Ascending aorta (tissue), 2 donors: ENCODE data around the gene NR3C1. TPM values are rescaled to one million over a fixed set of nuclear protein-coding genes. Genes with fewer than 3 reads are reported as not detected.
"Not testable (repeated sequence)": the region's sequence is repeated elsewhere in the genome, so short reads cannot be mapped to it uniquely, and the experiment has no call there.

Experiments
- DNase-seq, 2 donors: peaks; one replicate each; pipeline ENCODE4 v3.0.0-alpha.2; 2019; ENCODE audit warnings: low spot score in 2 of 2
- H3K27ac ChIP-seq, 2 donors: fragments of 200-600 bp; sonication (generic); one replicate each; pipeline ENCODE4 v1.5.1; 2016 to 2017; ENCODE audit warnings: mild to moderate bottlenecking in 1 of 2
- H3K27me3 ChIP-seq: fragments of 200-600 bp; sonication (generic); one replicate; pipeline ENCODE4 v1.5.1; 2017
- H3K36me3 ChIP-seq, 2 donors: fragments of 200-600 bp; sonication (generic); one replicate each; pipeline ENCODE4 v1.5.1; 2016
- H3K4me1 ChIP-seq, 2 donors: fragments of 200-600 bp; sonication (generic); one replicate each; pipeline ENCODE4 v1.5.1; 2016 to 2017; ENCODE audit warnings: mild to moderate bottlenecking in 1 of 2
- H3K4me3 ChIP-seq, 2 donors: fragments of 200-600 bp; sonication (generic); one replicate each; pipeline ENCODE4 v1.5.1; 2016 to 2017; ENCODE audit warnings: mild to moderate bottlenecking in 1 of 2
- H3K9me3 ChIP-seq, 2 donors: fragments of 200-600 bp; sonication (generic); one replicate each; pipeline ENCODE4 v1.5.1; 2016
- intact Hi-C: fragments of 100-400 bp; cut with DNase I; formaldehyde crosslinking; loops from one replicate; pipeline ENCODE4 v1.15.1; 2023
- total RNA-seq: library from RNA; depleted of rRNA; stranded (reverse); fragments of >200 nt; gene quantifications from one replicate; pipeline ENCODE4 v1.1.0, GENCODE V29; 2016
- TF ChIP-seq, protein P1 (sequence below), 3 experiments: fragments of 200-600 bp in 2 of 3; fragments of 450-650 bp in 1 of 3; sonication (generic) in 2 of 3; IDR thresholded peaks; one replicate each; pipeline ENCODE4 v1.5.1; 2016 to 2019; ENCODE audit warnings: antibody characterized with exemption in 3 of 3, mild to moderate bottlenecking in 1 of 3, moderate library complexity in 1 of 3

NR3C1 gene
- total RNA-seq, 1 donor from 2014 or later, result 18.4 TPM

DNA sequence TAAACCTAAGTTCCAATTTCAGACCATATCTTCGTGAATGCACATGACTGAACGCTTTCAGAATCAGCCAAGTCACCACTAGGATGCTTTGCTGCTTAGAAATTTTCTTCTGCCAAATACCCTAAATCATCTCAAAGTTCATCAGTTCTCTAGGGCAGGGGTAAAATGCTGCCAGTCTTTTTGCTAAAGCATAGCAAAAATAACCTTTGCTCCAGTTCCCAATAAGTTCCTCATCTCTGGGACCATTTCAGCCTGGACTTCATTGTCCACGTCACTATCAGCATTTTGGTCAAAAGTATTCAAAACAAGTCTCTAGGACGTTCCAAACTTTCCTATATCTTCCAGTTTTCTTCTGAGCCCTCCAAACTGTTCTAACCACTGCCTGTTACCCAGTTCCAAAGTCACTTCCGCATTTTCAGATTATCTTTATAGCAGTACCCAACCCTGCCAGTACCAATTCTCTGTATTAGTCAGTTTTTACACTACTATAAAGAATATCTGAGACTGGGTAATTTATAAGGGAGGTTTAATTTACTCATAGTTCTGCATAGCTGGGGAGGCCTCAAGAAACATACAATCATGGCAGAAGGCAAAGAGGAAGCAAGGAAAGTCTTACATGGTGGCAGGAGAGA, 74.8 kb downstream of the NR3C1 start:
- H3K4me1 ChIP-seq, result peaks cover 0 to 11% of the 10 kb centered on the region in 2 donors
- H3K36me3 ChIP-seq, result no peaks in the 10 kb centered on the region
- no peak overlapping the region for H3K4me3 ChIP-seq
- DNase-seq, result no peak
- no peaks in the 10 kb centered on the region for H3K27me3 ChIP-seq
- intact Hi-C loops, result no loop called here
- H3K27ac ChIP-seq, result no peak overlapping the region
- TF ChIP-seq, protein P1, sequence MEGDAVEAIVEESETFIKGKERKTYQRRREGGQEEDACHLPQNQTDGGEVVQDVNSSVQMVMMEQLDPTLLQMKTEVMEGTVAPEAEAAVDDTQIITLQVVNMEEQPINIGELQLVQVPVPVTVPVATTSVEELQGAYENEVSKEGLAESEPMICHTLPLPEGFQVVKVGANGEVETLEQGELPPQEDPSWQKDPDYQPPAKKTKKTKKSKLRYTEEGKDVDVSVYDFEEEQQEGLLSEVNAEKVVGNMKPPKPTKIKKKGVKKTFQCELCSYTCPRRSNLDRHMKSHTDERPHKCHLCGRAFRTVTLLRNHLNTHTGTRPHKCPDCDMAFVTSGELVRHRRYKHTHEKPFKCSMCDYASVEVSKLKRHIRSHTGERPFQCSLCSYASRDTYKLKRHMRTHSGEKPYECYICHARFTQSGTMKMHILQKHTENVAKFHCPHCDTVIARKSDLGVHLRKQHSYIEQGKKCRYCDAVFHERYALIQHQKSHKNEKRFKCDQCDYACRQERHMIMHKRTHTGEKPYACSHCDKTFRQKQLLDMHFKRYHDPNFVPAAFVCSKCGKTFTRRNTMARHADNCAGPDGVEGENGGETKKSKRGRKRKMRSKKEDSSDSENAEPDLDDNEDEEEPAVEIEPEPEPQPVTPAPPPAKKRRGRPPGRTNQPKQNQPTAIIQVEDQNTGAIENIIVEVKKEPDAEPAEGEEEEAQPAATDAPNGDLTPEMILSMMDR (IDR thresholded peaks at IDR 0.05), result no peak
- no peaks in the 10 kb centered on the region for H3K9me3 ChIP-seq

- H3K9me3 ChIP-seq, H3K27me3 ChIP-seq, H3K4me3 ChIP-seq, intact Hi-C loops, H3K36me3 ChIP-seq, H3K4me1 ChIP-seq, H3K27ac ChIP-seq, DNase-seq: not testable (repeated sequence)
These were observed 78.4 kb downstream of the NR3C1 start for GRCh38 chr5:143325086-143325485.

GRCh38 chr5:143322931-143323630, 80.4 kb downstream of the NR3C1 start:
- H3K27me3 ChIP-seq, DNase-seq, H3K4me3 ChIP-seq, H3K27ac ChIP-seq, H3K4me1 ChIP-seq, H3K9me3 ChIP-seq, intact Hi-C loops, H3K36me3 ChIP-seq: not testable (repeated sequence)

- peaks cover 0 to 4% of the 10 kb centered on the region in 2 donors for H3K4me1 ChIP-seq
- no peak for DNase-seq
- no peak overlapping the region for H3K27ac ChIP-seq
- H3K4me3 ChIP-seq, result no peak overlapping the region
- TF ChIP-seq, protein P1 (IDR thresholded peaks at IDR 0.05), result no peak
- intact Hi-C loops, result no loop called here
- no peaks in the 10 kb centered on the region for H3K9me3 ChIP-seq
- no peaks in the 10 kb centered on the region for H3K36me3 ChIP-seq
- H3K27me3 ChIP-seq, result no peaks in the 10 kb centered on the region
These were observed 81.3 kb downstream of the NR3C1 start for GRCh38 chr5:143322176-143322575.

- Histone ChIP-seq H3K27ac (no peak overlapping the region), H3K27me3 (no peaks in the 10 kb centered on the region), H3K9me3 (no peaks in the 10 kb centered on the region), H3K4me3 (no peak overlapping the region), H3K4me1 (peaks cover 0 to 22% of the 10 kb centered on the region in 2 donors), H3K36me3 (no peaks in the 10 kb centered on the region)
- intact Hi-C loops, result loop anchor here (10.0 kb wide), 1 partner anchor 165 kb away; no protein-coding TSS in a partner anchor
- TF ChIP-seq, protein P1 (IDR thresholded peaks at IDR 0.05), result no peak
- no peak for DNase-seq
These were observed 83.9 kb downstream of the NR3C1 start for GRCh38 chr5:143319437-143320227.

DNA sequence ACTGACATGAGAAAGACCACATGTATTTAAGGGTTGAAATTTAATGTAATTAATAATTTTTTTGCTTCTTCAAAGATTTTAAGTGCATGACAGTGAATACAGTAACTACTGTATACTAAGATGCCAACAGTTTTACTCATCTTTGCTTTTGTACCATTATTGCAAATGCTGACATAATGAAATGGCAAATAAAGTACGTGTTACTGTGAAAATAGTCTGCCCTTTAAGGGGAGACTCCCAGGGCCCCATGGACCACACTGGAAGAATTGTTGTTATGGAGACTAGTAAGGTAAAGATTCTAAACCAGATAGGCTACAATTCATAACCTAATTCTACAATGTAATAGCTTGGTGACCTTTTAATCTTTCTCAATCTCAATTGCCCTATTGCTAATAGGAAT, 84.7 kb downstream of the NR3C1 start:
- Histone ChIP-seq H3K4me1 (peaks cover 0 to 27% of the 10 kb centered on the region in 2 donors), H3K27me3 (no peaks in the 10 kb centered on the region), H3K36me3 (no peaks in the 10 kb centered on the region), H3K4me3 (no peak overlapping the region), H3K9me3 (no peaks in the 10 kb centered on the region), H3K27ac (no peak overlapping the region)
- intact Hi-C loops, result loop anchor here (10.0 kb wide), 1 partner anchor 164 kb away; no protein-coding TSS in a partner anchor
- no peak for DNase-seq
- TF ChIP-seq, protein P1 (IDR thresholded peaks at IDR 0.05), result no peak
